K562 (cell line): ENCODE data around the gene TMEM222. TPM values are rescaled to one million over a fixed set of nuclear protein-coding genes. Genes with fewer than 3 reads are reported as not detected.

Experiments used
- DPF2 ChIP-seq: fragments of 450-650 bp; IDR thresholded peaks from 2 replicates; pipeline ENCODE4 v1.6.1; 2016
- E2F3 ChIP-seq: fragments of 250-450 bp; sonication (Bioruptor Pico); IDR thresholded peaks from 2 replicates; pipeline ENCODE4 v1.4.0; 2020; ENCODE audit warnings: mild to moderate bottlenecking
- GABPA ChIP-seq: fragments of 200-800 bp; sonication (Bioruptor generic); conservative IDR thresholded peaks from 2 replicates; pipeline ENCODE4 v1.6.1; 2016; ENCODE audit warnings: low read depth, missing genetic modification characterization, missing compliant biosample characterization
- HMG20B ChIP-seq: fragments of 250-450 bp; sonication (Bioruptor Pico); IDR thresholded peaks from 2 replicates; pipeline ENCODE4 v1.5.0; 2021; ENCODE audit warnings: mild to moderate bottlenecking
- JUN ChIP-seq, 2 experiments: sonication (generic) in 1 of 2; formaldehyde crosslinking in 1 of 2; IDR thresholded peaks; 2 replicates each; pipeline versions ENCODE4 v1.6.1 to v1.8.0; 2012 to 2022; ENCODE audit warnings: borderline replicate concordance in 2 of 2, mild to moderate bottlenecking in 2 of 2, improper control_type of control experiment in 1 of 2, low read depth in 1 of 2, low read length in 1 of 2, missing genetic modification reagents in 1 of 2
- KDM2B ChIP-seq: fragments of 250-450 bp; sonication (Bioruptor Pico); IDR thresholded peaks from 2 replicates; pipeline ENCODE4 v1.8.0; 2021; ENCODE audit warnings: mild to moderate bottlenecking, moderate library complexity
- NFATC3 ChIP-seq: fragments of 450-650 bp; IDR thresholded peaks from 2 replicates; pipeline ENCODE4 v1.6.1; 2017; ENCODE audit warnings: mild to moderate bottlenecking
- NFRKB ChIP-seq: fragments of 450-650 bp; IDR thresholded peaks from 2 replicates; pipeline ENCODE4 v1.6.1; 2016; ENCODE audit warnings: low read depth
- POLR2H ChIP-seq: IDR thresholded peaks from 2 replicates; pipeline ENCODE4 v1.6.1; 2016; ENCODE audit warnings: missing genetic modification characterization, low read depth, mild to moderate bottlenecking, control low read depth, missing compliant biosample characterization, moderate library complexity
- POLR3A ChIP-seq: IDR thresholded peaks from 2 replicates; pipeline ENCODE4 v1.6.1; 2011; ENCODE audit warnings: borderline replicate concordance, mild to moderate bottlenecking, moderate library complexity; ENCODE audit not compliant: insufficient read length, insufficient read depth; ENCODE audit errors: extremely low read depth
- POLR3G ChIP-seq: IDR thresholded peaks from 2 replicates; pipeline ENCODE4 v1.6.1; 2011; ENCODE audit not compliant: insufficient read length, insufficient replicate concordance; ENCODE audit errors: extremely low read depth
- PYGO2 ChIP-seq: fragments of 450-650 bp; IDR thresholded peaks from 2 replicates; pipeline ENCODE4 v1.6.1; 2016; ENCODE audit warnings: mild to moderate bottlenecking, missing genetic modification characterization, moderate library complexity, missing compliant biosample characterization
- SIN3B ChIP-seq: fragments of 450-650 bp; IDR thresholded peaks from 2 replicates; pipeline ENCODE4 v1.6.1; 2017; ENCODE audit warnings: low read depth, mild to moderate bottlenecking, moderate library complexity
- SMARCA5 ChIP-seq: fragments of 450-650 bp; IDR thresholded peaks from 2 replicates; pipeline ENCODE4 v1.6.1; 2016
- TFAM ChIP-seq: fragments of 250-450 bp; sonication (Bioruptor Pico); conservative IDR thresholded peaks from 2 replicates; pipeline ENCODE4 v1.5.0; 2021; ENCODE audit warnings: mild to moderate bottlenecking, moderate library complexity
- TRIM28 ChIP-seq: fragments of 450-650 bp; IDR thresholded peaks from 2 replicates; pipeline ENCODE4 v1.6.1; 2017
- ZBTB12 ChIP-seq: fragments of 250-450 bp; sonication (Bioruptor Pico); IDR thresholded peaks from 2 replicates; pipeline ENCODE4 v1.4.0; 2020
- ZFP30 ChIP-seq: fragments of 250-450 bp; sonication (Bioruptor Pico); IDR thresholded peaks from 2 replicates; pipeline ENCODE4 v1.8.0; 2022; ENCODE audit warnings: moderate library complexity, mild to moderate bottlenecking, inconsistent platforms, borderline replicate concordance
- ZNF197 ChIP-seq: fragments of 200-800 bp; sonication (Bioruptor generic); IDR thresholded peaks from 2 replicates; pipeline ENCODE4 v1.6.1; 2016; ENCODE audit warnings: low read depth, missing genetic modification characterization, missing compliant biosample characterization
- ZNF23 ChIP-seq: fragments of 250-450 bp; sonication (Bioruptor Pico); IDR thresholded peaks from 2 replicates; pipeline ENCODE4 v1.4.0; 2020; ENCODE audit warnings: mild to moderate bottlenecking
- polyA plus RNA-seq, 8 experiments: library from polyadenylated mRNA; depleted of rRNA in 4 of 8; stranded (reverse) in 5 of 8; unstranded in 3 of 8; fragments of >200 nt; fragmentation: Nextera tagmentation in 2 of 8; fragmentation: Illumina TruSeq in 1 of 8; extraction: Ambion mirVana in 2 of 8; extraction: Trizol in 1 of 8; gene quantifications; 2 replicates each; pipeline versions ENCODE4 v1.2.1 to v1.2.3, GENCODE V29; 2011 to 2014; ENCODE audit warnings: inconsistent platforms in 1 of 8, missing spikeins in 1 of 8
- total RNA-seq, 7 experiments: library from RNA; depleted of rRNA in 6 of 7; stranded (reverse); fragments of >200 nt in 6 of 7; fragmentation: Illumina TruSeq in 2 of 7; extraction: Trizol in 2 of 7; gene quantifications; 2 replicates each; pipeline versions ENCODE4 v1.2.1 to v1.2.3, GENCODE V29; 2011 to 2021; ENCODE audit warnings: low replicate concordance in 1 of 7
- TF ChIP-seq, protein P1 (sequence below): fragments of 250-450 bp; sonication (Bioruptor Pico); IDR thresholded peaks from 2 replicates; pipeline ENCODE4 v1.9.0; 2021; ENCODE audit warnings: mild to moderate bottlenecking
- TF ChIP-seq, protein P2 (sequence below): fragments of 250-450 bp; sonication (Bioruptor Pico); IDR thresholded peaks from 2 replicates; pipeline ENCODE4 v1.9.0; 2021; ENCODE audit warnings: mild to moderate bottlenecking, inconsistent platforms
- TF ChIP-seq, protein P3 (sequence below), 2 experiments: fragments of 450-650 bp; IDR thresholded peaks; 2 replicates each; pipeline ENCODE4 v1.6.1; 2016

The TMEM222 gene
- total and polyA plus RNA-seq, 9 of the 15 experiments (the other 6 are each of a cell fraction or from before 2014, with no cell fraction given): 6.9 to 48.0 (median 32.8) TPM

GRCh38 chr1:27365372-27366112, 43.6 kb downstream of the TMEM222 start (continued):
- TF ChIP-seq GABPA (tag) (peak; percentile 63), SIN3B (no peak), POLR2H (no peak), DPF2 (0 out of 2 replicates have a peak, but pooled peaks have one; percentile 20), PYGO2 (tag) (no peak), ZBTB12 (CRISPR knock-in tag) (no peak), NFATC3 (no peak), SMARCA5 (no peak), JUN (IDR thresholded peaks at IDR 0.05; ENCODE audit: borderline replicate concordance, low read depth, low read length) (no peak), JUN (CRISPR knock-in tag; IDR thresholded peaks at IDR 0.05; ENCODE audit: borderline replicate concordance) (no peak), POLR3A (no peak), NFRKB (0 out of 2 replicates have a peak, but pooled peaks have one; percentile 22), TFAM (CRISPR knock-in tag) (no peak), TRIM28 (no peak), ZNF23 (CRISPR knock-in tag) (no peak), ZNF197 (no peak), KDM2B (CRISPR knock-in tag) (no peak), ZFP30 (CRISPR knock-in tag) (no peak), POLR3G (no peak), E2F3 (CRISPR knock-in tag) (no peak; the same call in 1 of the 2 replicates), HMG20B (no peak)
- TF ChIP-seq, protein P1, sequence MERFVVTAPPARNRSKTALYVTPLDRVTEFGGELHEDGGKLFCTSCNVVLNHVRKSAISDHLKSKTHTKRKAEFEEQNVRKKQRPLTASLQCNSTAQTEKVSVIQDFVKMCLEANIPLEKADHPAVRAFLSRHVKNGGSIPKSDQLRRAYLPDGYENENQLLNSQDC: no peak
- TF ChIP-seq, protein P2, sequence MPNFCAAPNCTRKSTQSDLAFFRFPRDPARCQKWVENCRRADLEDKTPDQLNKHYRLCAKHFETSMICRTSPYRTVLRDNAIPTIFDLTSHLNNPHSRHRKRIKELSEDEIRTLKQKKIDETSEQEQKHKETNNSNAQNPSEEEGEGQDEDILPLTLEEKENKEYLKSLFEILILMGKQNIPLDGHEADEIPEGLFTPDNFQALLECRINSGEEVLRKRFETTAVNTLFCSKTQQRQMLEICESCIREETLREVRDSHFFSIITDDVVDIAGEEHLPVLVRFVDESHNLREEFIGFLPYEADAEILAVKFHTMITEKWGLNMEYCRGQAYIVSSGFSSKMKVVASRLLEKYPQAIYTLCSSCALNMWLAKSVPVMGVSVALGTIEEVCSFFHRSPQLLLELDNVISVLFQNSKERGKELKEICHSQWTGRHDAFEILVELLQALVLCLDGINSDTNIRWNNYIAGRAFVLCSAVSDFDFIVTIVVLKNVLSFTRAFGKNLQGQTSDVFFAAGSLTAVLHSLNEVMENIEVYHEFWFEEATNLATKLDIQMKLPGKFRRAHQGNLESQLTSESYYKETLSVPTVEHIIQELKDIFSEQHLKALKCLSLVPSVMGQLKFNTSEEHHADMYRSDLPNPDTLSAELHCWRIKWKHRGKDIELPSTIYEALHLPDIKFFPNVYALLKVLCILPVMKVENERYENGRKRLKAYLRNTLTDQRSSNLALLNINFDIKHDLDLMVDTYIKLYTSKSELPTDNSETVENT: no peak
- TF ChIP-seq, protein P3, sequence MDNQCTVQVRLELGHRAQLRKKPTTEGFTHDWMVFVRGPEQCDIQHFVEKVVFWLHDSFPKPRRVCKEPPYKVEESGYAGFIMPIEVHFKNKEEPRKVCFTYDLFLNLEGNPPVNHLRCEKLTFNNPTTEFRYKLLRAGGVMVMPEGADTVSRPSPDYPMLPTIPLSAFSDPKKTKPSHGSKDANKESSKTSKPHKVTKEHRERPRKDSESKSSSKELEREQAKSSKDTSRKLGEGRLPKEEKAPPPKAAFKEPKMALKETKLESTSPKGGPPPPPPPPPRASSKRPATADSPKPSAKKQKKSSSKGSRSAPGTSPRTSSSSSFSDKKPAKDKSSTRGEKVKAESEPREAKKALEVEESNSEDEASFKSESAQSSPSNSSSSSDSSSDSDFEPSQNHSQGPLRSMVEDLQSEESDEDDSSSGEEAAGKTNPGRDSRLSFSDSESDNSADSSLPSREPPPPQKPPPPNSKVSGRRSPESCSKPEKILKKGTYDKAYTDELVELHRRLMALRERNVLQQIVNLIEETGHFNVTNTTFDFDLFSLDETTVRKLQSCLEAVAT (IDR thresholded peaks at IDR 0.05): no peak
